SK-N-SH treated with all-trans-retinoic acid at 6 μM for 48 hours (cell line): ENCODE data around the gene NPBWR2.

Source experiments
- CREB5 ChIP-seq: fragments of 250-450 bp; sonication (Bioruptor Pico); IDR thresholded peaks from 2 replicates; pipeline ENCODE4 v1.5.1; 2020; ENCODE audit warnings: low read depth, mild to moderate bottlenecking, moderate library complexity
- CSRNP3 ChIP-seq: fragments of 250-450 bp; sonication (Bioruptor Pico); IDR thresholded peaks from 2 replicates; pipeline ENCODE4 v1.5.1; 2021; ENCODE audit warnings: mild to moderate bottlenecking, moderate library complexity
- GLIS3 ChIP-seq: fragments of 250-450 bp; sonication (Bioruptor Pico); IDR thresholded peaks from 2 replicates; pipeline ENCODE4 v1.5.0; 2020; ENCODE audit warnings: mild to moderate bottlenecking, moderate library complexity
- ISL1 ChIP-seq: fragments of 250-450 bp; sonication (Bioruptor Pico); IDR thresholded peaks from 2 replicates; pipeline ENCODE4 v2.1.2; 2022; ENCODE audit warnings: mild to moderate bottlenecking, moderate library complexity
- OSR1 ChIP-seq: fragments of 250-450 bp; sonication (Bioruptor Pico); IDR thresholded peaks from 2 replicates; pipeline ENCODE4 v1.8.0; 2022; ENCODE audit warnings: moderate library complexity, mild to moderate bottlenecking, inconsistent platforms
- PATZ1 ChIP-seq: fragments of 250-450 bp; sonication (Bioruptor Pico); IDR thresholded peaks from 2 replicates; pipeline ENCODE4 v1.8.0; 2020; ENCODE audit warnings: mild to moderate bottlenecking, moderate library complexity, borderline replicate concordance
- PPARA ChIP-seq: fragments of 250-450 bp; sonication (Bioruptor Pico); IDR thresholded peaks from 2 replicates; pipeline ENCODE4 v1.5.0; 2020; ENCODE audit warnings: mild to moderate bottlenecking, borderline replicate concordance
- SNAI2 ChIP-seq: fragments of 250-450 bp; sonication (Bioruptor Pico); IDR thresholded peaks from 2 replicates; pipeline ENCODE4 v1.5.0; 2020; ENCODE audit warnings: mild to moderate bottlenecking, moderate library complexity
- TCF4 ChIP-seq: fragments of 250-450 bp; sonication (Bioruptor Pico); IDR thresholded peaks from 2 replicates; pipeline ENCODE4 v1.8.0; 2021; ENCODE audit warnings: mild to moderate bottlenecking, moderate library complexity, borderline replicate concordance
- ZFP30 ChIP-seq: fragments of 450-650 bp; formaldehyde crosslinking; IDR thresholded peaks from 2 replicates; pipeline ENCODE4 v1.5.0; 2022; ENCODE audit warnings: mild to moderate bottlenecking, moderate library complexity
- ZNF70 ChIP-seq: fragments of 450-650 bp; formaldehyde crosslinking; IDR thresholded peaks from 2 replicates; pipeline ENCODE4 v1.5.0; 2020; ENCODE audit warnings: mild to moderate bottlenecking, moderate library complexity
- ZNF8 ChIP-seq: fragments of 450-650 bp; formaldehyde crosslinking; IDR thresholded peaks from 2 replicates; pipeline ENCODE4 v1.5.0; 2020; ENCODE audit warnings: mild to moderate bottlenecking, moderate library complexity

GRCh38 chr20:64103871-64104666 is 3.3 kb downstream of the NPBWR2 start:
- no peak for TF ChIP-seq PATZ1 (CRISPR knock-in tag)
- no peak for TF ChIP-seq OSR1 (CRISPR knock-in tag)
- TF ChIP-seq PPARA (CRISPR knock-in tag) = no peak
- TF ChIP-seq SNAI2 (CRISPR knock-in tag) = no peak
- TF ChIP-seq GLIS3 (CRISPR knock-in tag) = no peak
- no peak for TF ChIP-seq ZNF8 (CRISPR knock-in tag)
- no peak for TF ChIP-seq CREB5
- no peak for TF ChIP-seq ISL1 (CRISPR knock-in tag)
- no peak for TF ChIP-seq CSRNP3
- no peak for TF ChIP-seq TCF4
- TF ChIP-seq ZFP30 = no peak
- TF ChIP-seq ZNF70 (CRISPR knock-in tag) = no peak
